Neural crest cell (in vitro differentiated cells): ENCODE results near the gene GABRG1. TPM values are rescaled to one million over a fixed set of nuclear protein-coding genes. Genes with fewer than 3 reads are reported as not detected.

Experiments
- DNase-seq: peaks from one replicate; pipeline ENCODE4 v3.0.0; 2021; ENCODE audit warnings: low read depth, mixed read lengths, low spot score
- H3K27ac Mint-ChIP-seq: one replicate; pipeline ENCODE4 v1.8.0; 2021; ENCODE audit warnings: mild to moderate bottlenecking, mixed read lengths; ENCODE audit not compliant: unreplicated experiment
- H3K27me3 Mint-ChIP-seq: 2 replicates; pipeline ENCODE4 v1.8.0; 2021; ENCODE audit warnings: low read depth, mild to moderate bottlenecking, mixed read lengths
- H3K36me3 Mint-ChIP-seq: 2 replicates; pipeline ENCODE4 v1.8.0; 2021; ENCODE audit warnings: low read depth, mild to moderate bottlenecking, mixed read lengths
- H3K4me1 Mint-ChIP-seq: 2 replicates; pipeline ENCODE4 v1.8.0; 2021; ENCODE audit warnings: mixed read lengths
- H3K4me3 Mint-ChIP-seq: one replicate; pipeline ENCODE4 v1.8.0; 2021; ENCODE audit warnings: mild to moderate bottlenecking, mixed read lengths
- H3K9me3 Mint-ChIP-seq: 2 replicates; pipeline ENCODE4 v1.8.0; 2021; ENCODE audit warnings: mixed read lengths
- long read RNA-seq: library from polyadenylated mRNA; unstranded; transcript quantifications from one replicate; pipeline ENCODE4 v2.0.0, GENCODE V29; 2020
- total RNA-seq: library from RNA; stranded (reverse); gene quantifications from 2 replicates; pipeline ENCODE4 v1.2.1, GENCODE V29; 2021
- TF ChIP-seq, protein P1 (sequence below): fragments of 200-600 bp; sonication (generic); conservative IDR thresholded peaks from 2 replicates; pipeline ENCODE4 v1.5.0; 2021; ENCODE audit warnings: antibody characterized with exemption, mild to moderate bottlenecking

Gene GABRG1
- total RNA-seq, result not detected in 2 replicates
- long read RNA-seq, result 0 reads

DNA sequence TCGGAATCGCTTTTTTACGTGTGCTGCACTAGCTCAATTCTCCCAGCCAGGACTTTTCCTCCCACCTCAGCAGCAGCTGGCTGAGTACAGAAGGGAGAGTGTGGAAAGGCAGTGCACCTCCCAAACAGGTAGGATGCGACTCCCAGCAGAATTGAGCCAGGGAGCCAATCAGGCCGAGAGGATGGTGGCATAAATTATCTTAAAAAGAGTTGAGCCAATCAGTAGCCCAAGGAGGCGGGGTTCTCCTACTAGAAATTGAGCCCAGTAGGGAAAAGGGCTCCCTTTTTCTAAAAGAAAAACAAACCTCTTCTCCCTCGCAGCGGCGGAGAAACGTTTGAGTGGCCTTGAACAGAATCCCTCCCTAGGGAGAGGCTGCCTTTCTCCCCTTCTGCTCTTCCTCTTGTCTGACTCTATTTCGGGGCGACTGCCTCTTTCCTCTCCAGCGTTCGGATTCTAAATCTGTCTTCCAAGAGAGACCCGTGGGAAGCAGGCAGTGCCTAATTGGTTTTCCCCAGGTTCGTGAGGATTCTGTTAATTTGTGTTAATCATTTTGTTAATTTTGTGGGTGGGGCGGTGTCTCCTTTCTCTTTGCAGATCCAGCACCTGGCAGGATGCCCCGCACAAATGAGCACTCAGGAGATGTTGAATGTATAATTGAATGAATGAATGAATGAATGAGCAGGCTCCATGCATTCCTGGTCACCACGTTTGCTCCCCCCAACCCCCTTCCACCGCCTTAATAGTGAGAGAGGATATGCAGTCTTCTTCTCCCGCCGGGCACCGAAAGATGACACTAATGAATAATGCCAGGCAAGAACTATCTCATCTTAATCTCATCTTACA, at the start of gene GABRG1:
GABRG1 (minus strand) TSS at position 142 of the 843 bp plus-strand sequence; CDS start at position 1, 141 bp downstream.
- Mint-ChIP-seq H3K36me3 (no peaks in the 10 kb centered on the region), H3K4me3 (no peak within 1 kb of the TSS), H3K4me1 (peaks cover 3% of the 10 kb centered on the region), H3K27ac (no peak within 1 kb of the TSS), H3K9me3 (no peaks in the 10 kb centered on the region), H3K27me3 (peaks cover 85% of the 10 kb centered on the region)
- DNase-seq, result no peak
- TF ChIP-seq, protein P1, sequence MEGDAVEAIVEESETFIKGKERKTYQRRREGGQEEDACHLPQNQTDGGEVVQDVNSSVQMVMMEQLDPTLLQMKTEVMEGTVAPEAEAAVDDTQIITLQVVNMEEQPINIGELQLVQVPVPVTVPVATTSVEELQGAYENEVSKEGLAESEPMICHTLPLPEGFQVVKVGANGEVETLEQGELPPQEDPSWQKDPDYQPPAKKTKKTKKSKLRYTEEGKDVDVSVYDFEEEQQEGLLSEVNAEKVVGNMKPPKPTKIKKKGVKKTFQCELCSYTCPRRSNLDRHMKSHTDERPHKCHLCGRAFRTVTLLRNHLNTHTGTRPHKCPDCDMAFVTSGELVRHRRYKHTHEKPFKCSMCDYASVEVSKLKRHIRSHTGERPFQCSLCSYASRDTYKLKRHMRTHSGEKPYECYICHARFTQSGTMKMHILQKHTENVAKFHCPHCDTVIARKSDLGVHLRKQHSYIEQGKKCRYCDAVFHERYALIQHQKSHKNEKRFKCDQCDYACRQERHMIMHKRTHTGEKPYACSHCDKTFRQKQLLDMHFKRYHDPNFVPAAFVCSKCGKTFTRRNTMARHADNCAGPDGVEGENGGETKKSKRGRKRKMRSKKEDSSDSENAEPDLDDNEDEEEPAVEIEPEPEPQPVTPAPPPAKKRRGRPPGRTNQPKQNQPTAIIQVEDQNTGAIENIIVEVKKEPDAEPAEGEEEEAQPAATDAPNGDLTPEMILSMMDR, result no peak

DNA sequence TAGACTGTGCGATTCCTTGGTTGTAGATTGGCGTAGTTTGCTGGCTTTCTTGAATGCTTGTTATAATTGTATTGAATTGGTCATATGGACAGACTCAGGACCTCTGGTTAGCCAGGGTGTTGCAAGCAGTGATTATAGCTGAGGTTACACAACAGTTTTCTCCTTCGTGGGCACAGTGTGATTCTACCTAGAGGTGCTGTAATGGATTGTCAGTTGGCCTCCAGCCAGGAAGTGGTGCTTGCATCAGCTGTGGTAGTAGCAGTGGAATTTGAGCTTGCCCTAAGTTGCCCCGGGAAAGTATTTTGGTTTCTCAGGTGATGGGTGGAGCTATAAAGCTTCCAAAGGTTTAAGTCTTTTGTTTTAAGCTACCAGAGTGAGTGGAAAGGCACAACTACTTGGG, 23.1 kb upstream of the GABRG1 start:
- Mint-ChIP-seq H3K9me3 (peaks cover 4% of the 10 kb centered on the region), H3K27me3 (no peaks in the 10 kb centered on the region), H3K27ac (no peak overlapping the region), H3K4me3 (no peak overlapping the region), H3K4me1 (no peaks in the 10 kb centered on the region), H3K36me3 (no peaks in the 10 kb centered on the region)
- no peak for DNase-seq
- TF ChIP-seq, protein P1, result no peak

DNA sequence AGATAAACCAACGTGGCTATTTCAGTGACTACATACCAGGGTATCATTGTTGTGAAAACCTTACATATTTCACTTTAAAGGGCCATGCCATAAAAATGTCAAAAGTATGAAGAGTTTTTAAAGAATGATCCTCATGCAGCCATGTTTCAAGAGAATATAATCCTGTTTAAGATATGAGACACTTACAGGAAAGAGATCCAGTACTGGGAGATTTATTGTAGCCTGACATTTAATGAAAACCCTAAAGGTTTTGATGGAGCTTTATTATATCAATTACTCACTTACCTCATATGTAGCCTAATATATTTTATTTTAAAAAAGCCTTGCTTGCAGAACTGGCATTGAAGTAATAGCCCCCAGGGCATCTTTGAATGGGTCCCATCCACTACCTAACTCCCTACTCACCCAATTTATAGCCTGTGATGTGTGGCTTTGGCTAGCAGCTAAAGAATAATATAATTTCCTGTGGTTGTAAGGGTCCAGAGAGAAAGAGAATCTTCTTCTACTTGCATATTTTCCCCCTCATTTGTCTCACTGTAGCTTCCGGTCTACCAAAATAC, 7.7 kb upstream of the GABRG1 start:
- Mint-ChIP-seq H3K4me1 (no peaks in the 10 kb centered on the region), H3K27ac (no peak overlapping the region), H3K27me3 (peaks cover 35% of the 10 kb centered on the region), H3K4me3 (no peak overlapping the region), H3K36me3 (no peaks in the 10 kb centered on the region), H3K9me3 (peaks cover 2% of the 10 kb centered on the region)
- TF ChIP-seq, protein P1, result no peak
- DNase-seq, result no peak

DNA sequence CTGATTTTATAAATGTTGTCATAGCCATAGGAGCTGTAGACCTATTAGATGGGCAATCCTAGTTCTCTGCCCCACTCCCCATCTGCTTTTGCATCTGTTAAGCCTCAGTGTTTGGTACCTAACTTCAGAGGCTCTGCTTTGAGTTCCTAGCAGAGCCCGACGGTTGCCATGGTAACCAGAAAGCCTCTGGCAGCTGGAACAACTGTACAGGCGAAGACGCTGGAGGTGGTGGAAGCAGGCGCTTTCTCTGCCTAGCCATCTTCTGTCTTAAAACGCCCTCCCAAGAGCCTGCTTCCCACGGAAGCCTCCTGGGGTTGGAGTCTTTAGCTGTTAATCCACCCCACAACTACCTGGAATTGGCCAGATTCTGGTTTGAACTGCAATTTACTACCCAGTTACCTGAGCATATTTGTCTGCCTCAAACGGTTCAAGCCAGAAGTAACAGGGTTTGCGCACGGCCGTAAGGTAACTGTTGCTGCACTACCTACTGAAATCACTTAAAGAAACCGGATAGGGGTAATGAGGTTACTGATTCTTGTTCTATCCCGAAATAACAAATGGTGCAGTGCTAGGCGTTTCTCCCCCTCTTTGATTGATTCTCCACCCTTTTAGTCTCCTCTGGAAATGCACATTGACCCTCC, 1.0 kb upstream of the GABRG1 start:
- peak; percentile 44 for DNase-seq
- TF ChIP-seq, protein P1, result no peak
- peaks cover 3% of the 10 kb centered on the region for H3K4me1 Mint-ChIP-seq
- peaks cover 87% of the 10 kb centered on the region for H3K27me3 Mint-ChIP-seq
- H3K9me3 Mint-ChIP-seq, result no peaks in the 10 kb centered on the region
- no peak overlapping the region for H3K4me3 Mint-ChIP-seq
- no peak overlapping the region for H3K27ac Mint-ChIP-seq
- H3K36me3 Mint-ChIP-seq, result no peaks in the 10 kb centered on the region

DNA sequence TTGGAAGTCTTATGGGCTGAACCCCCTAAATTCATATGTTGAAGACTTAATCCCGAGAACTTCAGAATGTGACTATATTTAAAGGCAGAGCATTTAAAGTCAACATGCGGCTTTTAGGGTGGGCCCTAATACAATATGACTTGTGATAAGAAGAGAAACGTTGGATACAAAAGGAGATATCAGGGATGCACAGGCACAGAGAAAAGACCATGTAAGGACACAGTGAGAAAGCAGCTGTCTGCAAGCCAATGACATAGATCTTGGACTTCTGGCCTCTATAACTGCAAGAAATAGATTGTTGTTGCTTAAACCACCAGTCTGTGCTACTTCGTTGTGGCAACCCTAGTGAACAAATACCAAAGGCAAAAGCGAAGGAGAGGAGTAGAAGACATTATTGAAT, 42.2 kb downstream of the GABRG1 start:
- Mint-ChIP-seq H3K4me1 (no peaks in the 10 kb centered on the region), H3K27me3 (peaks cover 35% of the 10 kb centered on the region), H3K4me3 (no peak overlapping the region), H3K36me3 (no peaks in the 10 kb centered on the region), H3K27ac (no peak overlapping the region), H3K9me3 (no peaks in the 10 kb centered on the region)
- no peak for DNase-seq
- TF ChIP-seq, protein P1, result no peak
